ENCODE results near the gene ADAMTSL3. TPM values are rescaled to one million over a fixed set of nuclear protein-coding genes. Genes with fewer than 3 reads are reported as not detected.
A peak's percentile ranks its signal among the peaks of the same experiment; 100 is the strongest.
"Not testable (repeated sequence)": the region's sequence is repeated elsewhere in the genome, so short reads cannot be mapped to it uniquely, and the experiment has no call there.

ADAMTSL3 gene
- total RNA-seq, 1 donor from 2014 or later: 0.67 TPM

DNA sequence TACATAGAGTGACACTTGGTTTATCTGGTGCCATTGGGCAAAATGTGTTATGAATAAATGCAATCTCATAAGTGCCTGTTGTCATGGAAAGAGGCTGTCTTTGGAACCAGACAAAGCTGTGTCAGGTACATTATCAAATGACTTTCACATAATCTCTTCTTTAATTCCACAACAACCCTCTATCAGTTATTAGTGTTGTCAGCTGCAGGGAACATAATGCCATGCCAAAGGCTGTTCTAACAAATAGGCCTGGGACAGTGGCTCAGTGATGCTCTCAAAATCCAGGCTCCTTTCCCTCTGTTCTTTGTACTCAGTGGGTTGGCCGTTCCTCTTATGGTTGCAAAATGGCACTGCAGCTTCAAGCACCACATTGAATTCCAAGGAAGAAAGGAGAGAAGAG is 91.8 kb downstream of the ADAMTSL3 start:
- H3K36me3 ChIP-seq (ENCODE audit: control insufficient read depth, insufficient read depth, low read length): no peaks in the 10 kb centered on the region
- no peak overlapping the region for H3K4me3 ChIP-seq (ENCODE audit: low read depth, low read length)
- TF ChIP-seq, protein P1, sequence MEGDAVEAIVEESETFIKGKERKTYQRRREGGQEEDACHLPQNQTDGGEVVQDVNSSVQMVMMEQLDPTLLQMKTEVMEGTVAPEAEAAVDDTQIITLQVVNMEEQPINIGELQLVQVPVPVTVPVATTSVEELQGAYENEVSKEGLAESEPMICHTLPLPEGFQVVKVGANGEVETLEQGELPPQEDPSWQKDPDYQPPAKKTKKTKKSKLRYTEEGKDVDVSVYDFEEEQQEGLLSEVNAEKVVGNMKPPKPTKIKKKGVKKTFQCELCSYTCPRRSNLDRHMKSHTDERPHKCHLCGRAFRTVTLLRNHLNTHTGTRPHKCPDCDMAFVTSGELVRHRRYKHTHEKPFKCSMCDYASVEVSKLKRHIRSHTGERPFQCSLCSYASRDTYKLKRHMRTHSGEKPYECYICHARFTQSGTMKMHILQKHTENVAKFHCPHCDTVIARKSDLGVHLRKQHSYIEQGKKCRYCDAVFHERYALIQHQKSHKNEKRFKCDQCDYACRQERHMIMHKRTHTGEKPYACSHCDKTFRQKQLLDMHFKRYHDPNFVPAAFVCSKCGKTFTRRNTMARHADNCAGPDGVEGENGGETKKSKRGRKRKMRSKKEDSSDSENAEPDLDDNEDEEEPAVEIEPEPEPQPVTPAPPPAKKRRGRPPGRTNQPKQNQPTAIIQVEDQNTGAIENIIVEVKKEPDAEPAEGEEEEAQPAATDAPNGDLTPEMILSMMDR (IDR thresholded peaks at IDR 0.05; ENCODE audit: insufficient read depth, low read length, poor library complexity, severe bottlenecking): no peak
- no peaks in the 10 kb centered on the region for H3K27me3 ChIP-seq (ENCODE audit: control insufficient read depth, insufficient read depth, low read length)
- no peak for DNase-seq (ENCODE audit: low read depth)

DNA sequence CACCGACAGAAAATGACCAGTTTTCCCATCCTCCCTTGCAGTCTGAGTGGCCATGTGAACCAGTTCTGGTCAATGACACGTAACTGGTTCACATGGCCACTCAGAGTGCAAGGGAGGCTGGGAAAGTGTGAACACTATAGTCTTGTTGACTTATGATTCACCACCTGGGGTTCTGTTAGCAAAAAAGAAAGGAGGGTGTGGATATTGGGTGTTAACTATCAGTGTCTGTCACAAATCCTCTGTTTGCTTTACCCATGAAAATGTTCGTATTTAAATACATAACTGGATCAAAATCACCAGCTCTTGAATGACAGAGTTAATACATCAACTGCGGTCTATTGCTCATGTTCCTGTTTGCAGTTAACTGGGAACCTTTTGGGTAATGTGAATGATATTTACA is 92.3 kb downstream of the ADAMTSL3 start:
- DNase-seq (ENCODE audit: low read depth): no peak
- Histone ChIP-seq H3K27me3 (ENCODE audit: control insufficient read depth, insufficient read depth, low read length) (no peaks in the 10 kb centered on the region), H3K36me3 (ENCODE audit: control insufficient read depth, insufficient read depth, low read length) (no peaks in the 10 kb centered on the region), H3K4me3 (ENCODE audit: low read depth, low read length) (no peak overlapping the region)
- TF ChIP-seq, protein P1 (IDR thresholded peaks at IDR 0.05; ENCODE audit: insufficient read depth, low read length, poor library complexity, severe bottlenecking): no peak

DNA sequence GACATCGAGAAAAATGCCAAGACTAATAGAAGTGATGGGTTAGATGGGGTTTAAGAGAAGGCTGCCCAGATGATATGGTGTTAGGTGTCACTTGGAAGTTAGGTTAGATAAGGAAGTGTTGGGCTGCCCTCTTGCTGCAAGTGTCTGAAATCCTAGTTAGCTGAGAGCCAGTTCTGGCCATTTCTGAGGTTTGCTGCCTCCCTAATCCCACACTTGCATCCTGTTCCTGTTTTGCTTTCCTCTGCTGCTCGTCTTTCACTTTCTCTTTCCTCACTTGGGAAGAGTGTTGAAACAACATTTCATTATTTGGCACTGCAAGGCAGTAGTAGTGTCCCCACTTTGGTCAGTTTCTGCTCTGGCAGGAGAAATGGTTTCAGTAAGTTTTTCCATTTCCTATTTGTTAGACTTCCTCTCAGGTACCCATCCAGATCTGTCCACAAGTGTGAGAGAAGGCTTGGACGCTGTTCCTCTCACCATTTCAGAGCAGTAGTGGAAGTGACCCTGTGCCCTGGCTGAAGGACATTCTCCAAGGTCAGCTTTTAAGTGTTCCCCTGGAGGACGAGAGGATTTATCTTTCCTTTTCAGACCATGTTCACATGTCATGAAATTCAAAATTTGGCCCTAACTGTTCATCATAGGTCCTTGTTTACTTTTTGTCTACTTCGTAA is 93.3 kb downstream of the ADAMTSL3 start:
- H3K36me3 ChIP-seq (ENCODE audit: control insufficient read depth, insufficient read depth, low read length): no peaks in the 10 kb centered on the region
- H3K4me3 ChIP-seq (ENCODE audit: low read depth, low read length): no peak overlapping the region
- TF ChIP-seq, protein P1 (IDR thresholded peaks at IDR 0.05; ENCODE audit: insufficient read depth, low read length, poor library complexity, severe bottlenecking): peak; percentile 50
- DNase-seq (ENCODE audit: low read depth): peak; percentile 44
- H3K27me3 ChIP-seq (ENCODE audit: control insufficient read depth, insufficient read depth, low read length): no peaks in the 10 kb centered on the region

DNA sequence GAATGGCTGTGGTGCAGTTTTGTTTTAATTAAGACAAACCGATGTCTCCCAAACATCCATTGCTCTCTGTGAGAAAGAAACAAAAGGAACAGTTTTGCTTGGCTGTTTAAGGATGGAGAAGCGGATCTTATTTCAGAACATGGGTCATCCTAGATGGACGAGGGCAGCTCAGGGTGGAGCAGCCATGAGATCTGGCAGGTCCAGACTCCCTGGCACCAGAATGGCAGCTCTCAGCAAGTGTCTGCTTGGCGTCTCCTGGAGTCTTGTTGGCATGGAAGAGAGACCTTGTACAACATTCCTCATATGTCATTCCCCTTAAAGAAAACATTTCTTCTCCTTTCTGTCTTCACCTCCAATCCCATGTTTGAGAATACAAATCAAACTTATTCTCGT is 93.8 kb downstream of the ADAMTSL3 start:
- no peaks in the 10 kb centered on the region for H3K27me3 ChIP-seq (ENCODE audit: control insufficient read depth, insufficient read depth, low read length)
- TF ChIP-seq, protein P1 (IDR thresholded peaks at IDR 0.05; ENCODE audit: insufficient read depth, low read length, poor library complexity, severe bottlenecking): no peak
- DNase-seq (ENCODE audit: low read depth): no peak
- no peaks in the 10 kb centered on the region for H3K36me3 ChIP-seq (ENCODE audit: control insufficient read depth, insufficient read depth, low read length)
- H3K4me3 ChIP-seq (ENCODE audit: low read depth, low read length): no peak overlapping the region

DNA sequence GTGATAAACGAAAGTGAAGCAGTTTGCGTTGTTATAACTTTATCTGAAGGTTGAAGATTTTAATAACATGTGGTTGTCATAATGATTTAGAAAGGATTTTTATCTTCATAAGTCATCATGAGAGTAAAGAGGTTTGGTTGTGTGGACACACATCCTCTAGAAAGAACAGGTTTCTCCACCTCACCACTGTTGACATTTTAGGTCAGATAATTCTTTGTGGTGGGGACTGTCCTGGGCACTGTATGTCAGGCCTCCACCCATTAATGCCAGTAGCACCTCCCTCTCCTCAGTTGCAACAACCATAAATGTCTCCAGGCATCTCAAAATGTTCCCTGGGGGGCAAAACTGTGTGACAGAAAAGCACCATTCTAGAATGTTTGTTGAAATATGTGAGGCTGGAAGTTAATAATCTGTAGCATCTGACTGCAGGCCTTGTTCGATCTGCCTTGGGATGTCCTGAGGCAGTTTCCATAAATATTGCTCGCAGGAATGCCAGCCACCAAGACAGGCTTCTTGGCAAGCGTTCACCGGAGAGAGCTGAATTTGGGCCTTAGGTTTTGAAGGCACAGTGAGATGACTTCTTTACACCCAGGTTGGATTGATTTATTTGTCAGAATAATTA is 100.1 kb downstream of the ADAMTSL3 start:
- Histone ChIP-seq H3K4me3 (ENCODE audit: low read depth, low read length) (no peak overlapping the region), H3K27me3 (ENCODE audit: control insufficient read depth, insufficient read depth, low read length) (no peaks in the 10 kb centered on the region), H3K36me3 (ENCODE audit: control insufficient read depth, insufficient read depth, low read length) (no peaks in the 10 kb centered on the region)
- TF ChIP-seq, protein P1 (IDR thresholded peaks at IDR 0.05; ENCODE audit: insufficient read depth, low read length, poor library complexity, severe bottlenecking): no peak
- DNase-seq (ENCODE audit: low read depth): no peak

DNA sequence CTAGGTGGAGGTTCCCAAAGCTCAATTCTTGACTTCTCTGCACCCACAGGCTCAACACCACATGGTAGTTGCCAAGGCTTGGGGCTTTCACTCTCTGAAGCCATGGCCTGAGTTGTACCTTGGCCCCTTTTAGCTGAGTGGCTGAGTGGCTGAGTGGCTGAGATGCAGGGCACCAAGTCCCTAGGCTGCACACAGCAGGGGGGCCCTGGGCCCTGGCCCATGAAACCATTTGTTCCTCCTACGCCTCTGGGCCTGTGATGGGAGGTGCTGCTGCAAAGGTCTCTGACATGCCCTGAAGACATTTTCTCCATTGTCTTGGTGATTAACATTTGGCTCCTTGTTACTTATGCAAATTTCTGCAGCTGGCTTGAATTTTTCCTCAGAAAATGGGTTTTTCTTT is 103.4 kb downstream of the ADAMTSL3 start:
- H3K36me3 ChIP-seq (ENCODE audit: control insufficient read depth, insufficient read depth, low read length); H3K27me3 ChIP-seq (ENCODE audit: control insufficient read depth, insufficient read depth, low read length); H3K4me3 ChIP-seq (ENCODE audit: low read depth, low read length); DNase-seq (ENCODE audit: low read depth): not testable (repeated sequence)
